GM12878 (cell line): ENCODE results near the gene KRTAP5-10. TPM values are rescaled to one million over a fixed set of nuclear protein-coding genes. Genes with fewer than 3 reads are reported as not detected.
"Not testable (repeated sequence)": the region's sequence is repeated elsewhere in the genome, so short reads cannot be mapped to it uniquely, and the experiment has no call there.

Experiments used
- ATAC-seq: fragments of 200-7000 bp; cut with Tn5 transposase; 3 replicates; pipeline ENCODE4 v1.9.1; 2020; ENCODE audit warnings: mild to moderate bottlenecking, moderate library complexity
- BruUV-seq: library from RNA; stranded (reverse); fragments of 400-500 nt; replicated peaks from 2 replicates; lab custom pipeline; 2021; lab: Mats Ljungman, UMichigan
- CTCF ChIA-PET: fragments of 300-600 bp; sonication (Branson Sonifier 250); formaldehyde crosslinking; extraction: SDS; loops from one replicate; lab custom pipeline; 2021; ENCODE audit warnings: inconsistent platforms; lab: Yijun Ruan, JAX
- POLR2A ChIA-PET: fragments of 350-600 bp; formaldehyde crosslinking; extraction: SDS; loops from one replicate; lab custom pipeline; 2021; ENCODE audit warnings: inconsistent platforms; lab: Charles Lee
- RAD21 ChIA-PET: fragments of 300-600 bp; sonication (Branson Sonifier 250); formaldehyde crosslinking; loops from one replicate; lab custom pipeline; 2023; ENCODE audit warnings: antibody characterized with exemption; ENCODE audit not compliant: unreplicated experiment; lab: Charles Lee
- SMC1A ChIA-PET: fragments of 300-600 bp; sonication (Branson Sonifier 250); formaldehyde crosslinking; loops from one replicate; lab custom pipeline; 2023; ENCODE audit not compliant: unreplicated experiment, uncharacterized antibody; lab: Charles Lee
- DNase-seq: peaks from one replicate; pipeline ENCODE4 v3.0.0-alpha.2; 2011; ENCODE audit warnings: low read depth, low spot score
- FAIRE-seq: peaks from 3 replicates; lab custom pipeline; 2011; peaks lifted over from hg19 to GRCh38; lab: Jason Lieb, UNC
- H2AFZ ChIP-seq: 2 replicates; pipeline ENCODE4 v1.6.0; 2011; ENCODE audit warnings: low read depth, low read length, control low read depth; ENCODE audit not compliant: control insufficient read depth
- H3K27ac ChIP-seq: 2 replicates; pipeline ENCODE4 v1.5.1; 2011; ENCODE audit warnings: control low read depth; ENCODE audit not compliant: control insufficient read depth, insufficient read depth
- H3K27me3 ChIP-seq, 2 experiments: replicated peaks in 1 of 2; 2 replicates each; pipeline versions ENCODE4 v1.6.0 to v1.6.1; 2011; ENCODE audit warnings: low read length in 1 of 2; ENCODE audit not compliant: control insufficient read depth in 2 of 2, insufficient read depth in 2 of 2
- H3K36me3 ChIP-seq, 2 experiments: 2 replicates each; pipeline ENCODE4 v1.5.1; 2011; ENCODE audit warnings: low read length in 1 of 2; ENCODE audit not compliant: control insufficient read depth in 2 of 2, insufficient read depth in 2 of 2
- H3K4me1 ChIP-seq: 2 replicates; pipeline ENCODE4 v1.6.1; 2011; ENCODE audit warnings: mild to moderate bottlenecking, low read length, moderate library complexity, mixed read lengths; ENCODE audit not compliant: control insufficient read depth, insufficient read depth
- H3K4me2 ChIP-seq: 2 replicates; pipeline ENCODE4 v1.6.0; 2011; ENCODE audit warnings: control low read depth; ENCODE audit not compliant: control insufficient read depth, insufficient read depth
- H3K4me3 ChIP-seq: fragments of 200-600 bp; sonication (generic); 2 replicates; pipeline ENCODE4 v1.5.1; 2016
- H3K79me2 ChIP-seq: 2 replicates; pipeline ENCODE4 v1.6.0; 2011; ENCODE audit warnings: low read length; ENCODE audit not compliant: control insufficient read depth, insufficient read depth
- H3K9ac ChIP-seq: 2 replicates; pipeline ENCODE4 v1.8.0; 2011; ENCODE audit warnings: low read length, control low read depth, mixed read lengths; ENCODE audit not compliant: control insufficient read depth, insufficient read depth
- H3K9me3 ChIP-seq: replicated peaks from 3 replicates; pipeline ENCODE4 v1.5.1; 2011; ENCODE audit warnings: mild to moderate bottlenecking, low read length; ENCODE audit not compliant: control insufficient read depth, insufficient read depth
- H4K20me1 ChIP-seq: 2 replicates; pipeline ENCODE4 v1.6.0; 2011; ENCODE audit not compliant: control insufficient read depth, insufficient read depth
- WGBS: methylation state at CpG from one replicate; pipeline ENCODE4 v1.1.6; 2016; ENCODE audit warnings: low lambda C conversion rate; ENCODE audit not compliant: insufficient replicate concordance, insufficient coverage; ENCODE audit errors: missing lambda C conversion rate; 5-methylcytosine and 5-hydroxymethylcytosine counted together
- in situ Hi-C: fragments of 300-500 bp; cut with MboI; formaldehyde crosslinking; loops from 9 replicates; pipeline ENCODE4 v1.14.3; 2018; ENCODE audit warnings: mixed read lengths
- intact Hi-C: fragments of 100-400 bp; cut with micrococcal nuclease; formaldehyde crosslinking; loops from one replicate; pipeline ENCODE4 v1.14.2; 2022; ENCODE audit not compliant: unreplicated experiment
- polyA plus RNA-seq, 11 experiments: library from polyadenylated mRNA; depleted of rRNA in 4 of 11; unstranded in 6 of 11; stranded (reverse) in 5 of 11; fragments of >200 nt; fragmentation: Nextera tagmentation in 4 of 11; fragmentation: Illumina TruSeq in 1 of 11; extraction: Ambion mirVana in 4 of 11; extraction: Trizol in 1 of 11; gene quantifications; 1 replicate in 1 of 11; 2 replicates in 10 of 11; pipeline versions ENCODE4 v1.2.1 to v1.2.3, GENCODE V29; 2011 to 2016; ENCODE audit warnings: inconsistent platforms in 2 of 11, missing spikeins in 2 of 11, low read depth in 1 of 11
- total RNA-seq, 4 experiments: library from RNA; depleted of rRNA in 3 of 4; stranded (reverse); fragments of >200 nt in 3 of 4; fragmentation: Illumina TruSeq in 1 of 4; extraction: Trizol in 1 of 4; gene quantifications; 2 replicates each; pipeline versions ENCODE4 v1.2.1 to v1.2.3, GENCODE V29; 2013 to 2021

Gene KRTAP5-10
- total and polyA plus RNA-seq, 10 of the 15 experiments (the other 5 are each of a cell fraction or from before 2014, with no cell fraction given), result 0.06 to 0.10 (median 0.06) TPM; not detected in 7

DNA sequence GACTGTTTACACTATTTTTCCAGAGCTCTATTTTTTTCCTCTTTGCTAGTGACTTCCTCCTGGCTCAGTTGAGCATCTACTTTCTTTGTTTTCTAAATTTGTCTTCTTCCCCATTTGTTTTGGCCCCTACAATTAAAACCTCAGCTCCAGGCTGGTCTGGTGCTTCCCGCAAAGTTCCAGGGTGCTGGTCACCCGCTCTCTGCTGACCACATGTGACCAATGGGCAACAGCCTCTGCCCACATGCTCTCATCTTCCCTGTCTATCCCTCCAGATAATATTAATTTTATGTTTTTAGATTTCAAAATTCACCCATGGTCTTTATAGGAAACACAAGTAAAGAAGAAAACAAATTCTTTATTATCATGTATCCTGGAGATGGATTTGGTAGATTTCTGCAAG is 17.6 kb downstream of the KRTAP5-10 start:
- H3K4me2 ChIP-seq, RAD21 ChIA-PET, ATAC-seq, H3K4me3 ChIP-seq, DNase-seq, BruUV-seq, H2AFZ ChIP-seq, intact Hi-C loops, H3K27ac ChIP-seq, POLR2A ChIA-PET, CTCF ChIA-PET, H3K27me3 ChIP-seq, H3K9ac ChIP-seq, H3K9me3 ChIP-seq, H4K20me1 ChIP-seq, FAIRE-seq, in situ Hi-C loops, H3K4me1 ChIP-seq, H3K79me2 ChIP-seq, SMC1A ChIA-PET, H3K36me3 ChIP-seq: not testable (repeated sequence)
- 24% methylated on average over 2 of the region's 2 CpGs for WGBS

DNA sequence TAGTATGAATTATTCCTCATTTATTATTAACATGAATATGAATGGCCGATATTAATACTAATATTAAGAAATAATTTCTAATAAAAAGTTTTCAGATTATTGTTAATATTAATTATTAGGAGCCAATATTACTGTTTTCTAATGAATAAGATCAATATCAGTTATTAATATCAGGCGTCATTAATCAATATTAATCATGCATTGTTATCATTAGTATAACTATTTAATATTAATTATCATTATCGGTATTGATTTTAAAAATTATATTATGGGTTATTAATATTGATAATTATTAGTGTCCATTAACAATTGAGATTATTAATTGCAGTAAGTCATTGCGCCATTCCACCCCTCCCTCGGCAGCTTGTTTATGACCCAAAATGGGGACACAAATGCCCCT is 20.3 kb downstream of the KRTAP5-10 start:
- DNase-seq, H2AFZ ChIP-seq, intact Hi-C loops, H4K20me1 ChIP-seq, FAIRE-seq, H3K36me3 ChIP-seq, H3K9ac ChIP-seq, SMC1A ChIA-PET, H3K4me2 ChIP-seq, H3K4me3 ChIP-seq, POLR2A ChIA-PET, H3K79me2 ChIP-seq, BruUV-seq, in situ Hi-C loops, H3K27me3 ChIP-seq, ATAC-seq, RAD21 ChIA-PET, H3K9me3 ChIP-seq, H3K27ac ChIP-seq, H3K4me1 ChIP-seq, CTCF ChIA-PET: not testable (repeated sequence)
- 68% methylated on average over 5 of the region's 5 CpGs for WGBS

DNA sequence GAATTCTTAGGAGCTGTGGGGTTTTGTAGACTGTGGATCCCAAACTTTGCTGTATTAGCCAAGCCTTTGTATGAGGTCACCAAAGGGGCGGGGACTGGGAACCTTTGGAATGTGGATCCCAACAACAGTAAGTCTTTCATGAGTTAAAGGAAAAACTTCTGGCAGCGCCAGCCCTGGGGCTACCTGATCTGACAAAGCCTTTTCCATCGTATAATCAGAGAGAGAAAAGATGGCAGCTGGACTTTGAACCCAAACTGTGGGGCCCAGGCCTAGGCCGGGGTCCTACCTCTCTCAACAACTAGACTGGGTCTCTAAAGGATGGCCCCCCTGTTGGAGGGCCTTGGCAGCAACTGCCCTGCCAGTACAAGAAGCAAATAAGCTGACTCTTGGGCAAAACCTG is 23.0 kb downstream of the KRTAP5-10 start:
- BruUV-seq, FAIRE-seq: not testable (repeated sequence)

More for the DNA sequence above, 23.0 kb downstream of the KRTAP5-10 start:
- in situ Hi-C loops, POLR2A ChIA-PET, H3K9me3 ChIP-seq, H3K79me2 ChIP-seq, ATAC-seq, H3K36me3 ChIP-seq, SMC1A ChIA-PET, DNase-seq, H4K20me1 ChIP-seq, intact Hi-C loops, H3K4me3 ChIP-seq, CTCF ChIA-PET, RAD21 ChIA-PET, H3K27me3 ChIP-seq, H3K27ac ChIP-seq, H3K4me1 ChIP-seq, H3K9ac ChIP-seq, H2AFZ ChIP-seq, H3K4me2 ChIP-seq: not testable (repeated sequence)
- 40% methylated on average over 4 of the region's 4 CpGs for WGBS
